Small intestine (tissue), 16 donors: Measurements from ENCODE around the gene GALNT15. TPM values are rescaled to one million over a fixed set of nuclear protein-coding genes. Genes with fewer than 3 reads are reported as not detected.

Experiments used
- DNase-seq, 2 donors: peaks; one replicate each; pipeline versions ENCODE4 v3.0.0 to v3.0.0-alpha.2; 2013
- FAIRE-seq: peaks from 2 replicates; lab custom pipeline; 2012; peaks lifted over from hg19 to GRCh38; lab: Jason Lieb, UNC
- H3K27ac ChIP-seq, 3 donors: one replicate each; pipeline ENCODE4 v1.5.1; 2013; ENCODE audit warnings: low read length in 2 of 3, mild to moderate bottlenecking in 2 of 3, control low read depth in 1 of 3, inconsistent platforms in 1 of 3, low read depth in 1 of 3, moderate library complexity in 1 of 3
- H3K27me3 ChIP-seq, 3 donors: one replicate each; pipeline ENCODE4 v1.6.1; 2013; ENCODE audit warnings: low read length in 3 of 3, inconsistent platforms in 1 of 3; ENCODE audit not compliant: control insufficient read depth in 3 of 3, insufficient read depth in 3 of 3
- H3K36me3 ChIP-seq, 3 donors: one replicate each; pipeline ENCODE4 v1.6.1; 2013; ENCODE audit warnings: low read length in 3 of 3, inconsistent platforms in 1 of 3, low read depth in 1 of 3, mild to moderate bottlenecking in 1 of 3, moderate library complexity in 1 of 3; ENCODE audit not compliant: control insufficient read depth in 3 of 3, insufficient read depth in 2 of 3
- H3K4me1 ChIP-seq, 3 donors: one replicate each; pipeline ENCODE4 v1.6.1; 2013; ENCODE audit warnings: low read length in 2 of 3, inconsistent platforms in 1 of 3, low read depth in 1 of 3, mild to moderate bottlenecking in 1 of 3, moderate library complexity in 1 of 3; ENCODE audit not compliant: control insufficient read depth in 3 of 3, insufficient read depth in 2 of 3
- H3K4me3 ChIP-seq, 3 donors: one replicate each; pipeline ENCODE4 v1.5.1; 2013; ENCODE audit warnings: low read length in 3 of 3, control low read depth in 1 of 3, inconsistent platforms in 1 of 3, low read depth in 1 of 3, mild to moderate bottlenecking in 1 of 3, moderate library complexity in 1 of 3
- H3K9me3 ChIP-seq, 2 donors: one replicate each; pipeline ENCODE4 v1.6.1; 2013; ENCODE audit warnings: low read depth in 1 of 2, low read length in 1 of 2; ENCODE audit not compliant: control insufficient read depth in 2 of 2, insufficient read depth in 1 of 2
- WGBS, 3 donors: extraction: QIAGEN DNeasy Blood & Tissue Kit; methylation state at CpG; one replicate each; pipeline ENCODE4 v1.1.7; 2013; 5-methylcytosine and 5-hydroxymethylcytosine counted together
- long read RNA-seq, 10 donors: transcript quantifications; one replicate each; lab custom pipeline, GENCODE V29; 2026
- polyA plus RNA-seq, 4 donors: library from polyadenylated mRNA; stranded (reverse) in 3 of 4; unstranded in 1 of 4; fragments of 200-250 nt in 3 of 4; fragments of 120-200 nt in 1 of 4; gene quantifications; one replicate each; pipeline versions ENCODE4 v1.2.1 to v1.2.3, GENCODE V29; 2013
- donor health status: healthy with polysubstance abuse.
- donor health status: control.
- donor health status: control.
- donor health status: Bipolar disorder and iron deficiency.
- donor health status: healthy.

GALNT15 gene, protein sequence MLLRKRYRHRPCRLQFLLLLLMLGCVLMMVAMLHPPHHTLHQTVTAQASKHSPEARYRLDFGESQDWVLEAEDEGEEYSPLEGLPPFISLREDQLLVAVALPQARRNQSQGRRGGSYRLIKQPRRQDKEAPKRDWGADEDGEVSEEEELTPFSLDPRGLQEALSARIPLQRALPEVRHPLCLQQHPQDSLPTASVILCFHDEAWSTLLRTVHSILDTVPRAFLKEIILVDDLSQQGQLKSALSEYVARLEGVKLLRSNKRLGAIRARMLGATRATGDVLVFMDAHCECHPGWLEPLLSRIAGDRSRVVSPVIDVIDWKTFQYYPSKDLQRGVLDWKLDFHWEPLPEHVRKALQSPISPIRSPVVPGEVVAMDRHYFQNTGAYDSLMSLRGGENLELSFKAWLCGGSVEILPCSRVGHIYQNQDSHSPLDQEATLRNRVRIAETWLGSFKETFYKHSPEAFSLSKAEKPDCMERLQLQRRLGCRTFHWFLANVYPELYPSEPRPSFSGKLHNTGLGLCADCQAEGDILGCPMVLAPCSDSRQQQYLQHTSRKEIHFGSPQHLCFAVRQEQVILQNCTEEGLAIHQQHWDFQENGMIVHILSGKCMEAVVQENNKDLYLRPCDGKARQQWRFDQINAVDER
- polyA plus RNA-seq, result 10 to 100 TPM in 1 of 4 donors, 1 to 10 TPM in 1, under 1 TPM in 2; 0.41 to 29.5 (median 0.88) TPM
- long read RNA-seq, donor 1, result 0 reads
- long read RNA-seq, donor 2, result 0 reads
- long read RNA-seq, donor 3, result 0 reads
- long read RNA-seq, donor 4, result 0 reads
- long read RNA-seq, donor 5, result 0 reads
- long read RNA-seq, donor 6, full-length matches to known transcripts, result 1 of 1 reads
- long read RNA-seq, donor 6, partial matches to known transcripts, result 0 of 1 reads
- long read RNA-seq, donor 6, other reads (novel, unspliced or antisense), result 0 of 1 reads
- long read RNA-seq, donor 7, result 0 reads
- long read RNA-seq, donor 8, result 0 reads
- long read RNA-seq, donor 9, result 0 reads
- long read RNA-seq, donor 10, full-length matches to known transcripts, result 1 of 1 reads
- long read RNA-seq, donor 10, partial matches to known transcripts, result 0 of 1 reads
- long read RNA-seq, donor 10, other reads (novel, unspliced or antisense), result 0 of 1 reads

DNA sequence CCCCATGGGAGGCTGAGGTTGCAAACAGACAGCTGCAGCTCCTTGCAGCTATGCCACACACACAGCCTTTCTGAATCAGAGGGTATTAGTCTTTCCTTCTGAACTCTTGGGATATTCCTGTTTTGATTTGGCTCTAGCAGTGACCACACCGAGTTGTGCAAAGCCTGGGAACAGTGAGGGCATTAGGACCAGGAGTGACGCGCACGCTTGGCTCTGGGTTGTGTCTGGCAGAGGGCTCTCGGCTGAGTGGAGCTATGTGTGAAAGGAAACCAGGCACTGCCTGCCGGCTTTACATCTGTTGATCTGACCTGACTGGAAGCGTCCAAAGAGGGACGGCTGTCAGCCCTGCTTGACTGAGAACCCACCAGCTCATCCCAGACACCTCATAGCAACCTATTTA, at the start of gene GALNT15:
Gene GALNT15 (plus strand): TSS at position 292 of the 400 bp plus-strand sequence. CDS start 472 bp downstream, outside the sequence.
- H3K4me1 ChIP-seq, result peaks cover 0 to 3% (median 0%) of the 10 kb centered on the region in 3 donors
- WGBS, 3 donors, result 25 to 33% (median 28%) methylated on average over 8 of the region's 8 CpGs
- H3K4me3 ChIP-seq, result no peak within 1 kb of the TSS
- peak within 1 kb of the TSS in 1 of 3 donors; percentile 42 for H3K27ac ChIP-seq
- FAIRE-seq (no peak), DNase-seq (peak in 1 of 2 donors; percentile 12)
- H3K36me3 ChIP-seq, result no peaks in the 10 kb centered on the region
- H3K9me3 ChIP-seq, result no peaks in the 10 kb centered on the region
- peaks cover 0 to 17% (median 0%) of the 10 kb centered on the region in 3 donors for H3K27me3 ChIP-seq

DNA sequence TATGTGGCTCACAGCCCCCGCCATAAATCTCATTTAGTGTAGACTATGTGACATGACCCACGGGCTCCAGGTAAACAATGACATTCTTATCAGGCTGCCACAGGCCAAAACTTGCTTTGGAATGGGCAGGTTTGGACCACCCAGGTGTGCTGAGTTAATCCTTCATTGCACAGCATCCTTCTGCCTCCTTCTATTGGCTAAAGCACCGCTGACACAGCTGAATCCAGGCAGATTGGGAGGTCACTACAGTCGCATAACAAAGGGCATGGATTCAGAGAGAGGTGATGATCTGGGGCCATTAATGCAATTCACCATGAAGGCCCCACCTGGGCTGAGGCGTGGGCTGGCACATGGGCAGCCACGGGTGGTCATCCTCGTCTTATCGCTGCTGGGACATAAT, 47.8 kb upstream of the GALNT15 start:
- 77 to 84% (median 83%) methylated on average over 8 of the region's 8 CpGs for WGBS, 3 donors
- Histone ChIP-seq H3K27ac (no peak overlapping the region), H3K36me3 (no peaks in the 10 kb centered on the region), H3K4me1 (no peaks in the 10 kb centered on the region), H3K27me3 (no peaks in the 10 kb centered on the region), H3K9me3 (no peaks in the 10 kb centered on the region), H3K4me3 (no peak overlapping the region)
- DNase-seq (no peak), FAIRE-seq (no peak)

DNA sequence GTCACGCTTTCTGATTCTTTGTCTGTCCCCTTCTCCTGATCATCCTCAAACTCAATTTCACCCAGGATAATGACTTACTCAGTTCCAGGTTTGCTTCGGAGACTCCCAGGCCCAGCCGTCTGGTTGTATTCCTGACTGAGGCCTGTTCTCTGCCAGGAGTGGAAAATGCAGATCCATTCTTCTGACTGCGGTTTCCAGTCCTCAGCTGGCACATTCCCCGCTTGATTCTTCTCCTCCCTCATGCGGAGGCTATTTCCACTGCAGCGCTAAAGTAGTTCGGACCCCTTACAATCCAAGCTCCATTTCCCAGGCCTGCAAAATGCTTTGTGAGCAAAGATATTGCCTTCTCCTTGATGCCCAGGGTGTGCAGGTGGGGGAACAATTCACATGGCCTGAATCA, 47.2 kb upstream of the GALNT15 start:
- Histone ChIP-seq H3K27ac (no peak overlapping the region), H3K9me3 (peaks cover 0 to 3% of the 10 kb centered on the region in 2 donors), H3K4me3 (no peak overlapping the region), H3K36me3 (no peaks in the 10 kb centered on the region), H3K4me1 (no peaks in the 10 kb centered on the region), H3K27me3 (no peaks in the 10 kb centered on the region)
- 92 to 96% (median 96%) methylated on average over 8 of the region's 8 CpGs for WGBS, 3 donors
- DNase-seq (no peak), FAIRE-seq (no peak)

DNA sequence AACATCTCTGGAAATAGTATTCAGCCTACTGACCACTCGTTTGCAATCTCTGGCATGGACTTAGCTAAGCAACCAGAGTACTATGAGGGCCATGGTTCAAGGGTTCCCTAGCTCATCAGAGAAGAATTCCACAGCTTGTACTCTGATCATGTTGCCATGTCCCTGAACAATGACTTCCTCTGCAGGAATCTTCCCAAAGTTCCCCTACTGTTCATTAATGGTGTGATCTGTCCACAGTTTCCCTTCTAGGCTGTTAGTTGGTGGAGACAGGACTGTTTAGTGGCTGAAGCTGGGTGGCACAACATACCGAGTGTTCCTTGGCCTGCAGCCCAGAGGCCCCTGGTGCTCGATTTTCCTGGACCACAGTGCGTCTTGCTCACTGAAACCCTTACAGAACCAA, 44.4 kb upstream of the GALNT15 start:
- Histone ChIP-seq H3K27me3 (no peaks in the 10 kb centered on the region), H3K36me3 (no peaks in the 10 kb centered on the region), H3K27ac (no peak overlapping the region), H3K4me3 (no peak overlapping the region), H3K9me3 (peaks cover 0 to 5% of the 10 kb centered on the region in 2 donors), H3K4me1 (no peaks in the 10 kb centered on the region)
- WGBS, 3 donors, result 42 to 65% (median 62%) methylated on average over 4 of the region's 4 CpGs
- FAIRE-seq (no peak), DNase-seq (no peak)

DNA sequence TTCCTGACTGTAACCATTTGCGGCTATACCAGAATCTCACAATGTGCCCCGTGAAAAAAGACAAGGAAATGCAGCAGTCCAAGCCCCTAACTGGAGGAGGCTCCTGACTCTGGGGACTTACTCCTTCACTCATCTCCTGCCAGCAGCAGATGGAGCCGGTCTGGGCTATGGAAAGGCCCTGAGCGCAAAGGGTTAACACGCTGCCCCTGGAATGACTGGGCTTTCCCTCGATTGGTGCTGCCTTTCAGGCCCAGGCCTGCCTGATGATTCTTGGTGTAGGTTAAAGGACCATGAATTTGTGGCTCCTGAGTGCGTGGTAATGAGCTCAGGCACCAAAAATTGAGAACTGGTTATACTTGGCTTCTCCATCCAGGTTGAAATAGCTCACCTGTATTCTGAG, 42.3 kb upstream of the GALNT15 start:
- H3K4me1 ChIP-seq, result no peaks in the 10 kb centered on the region
- H3K27ac ChIP-seq, result peak overlapping the region in 1 of 3 donors; percentile 26
- no peak overlapping the region for H3K4me3 ChIP-seq
- FAIRE-seq (no peak), DNase-seq (no peak)
- no peaks in the 10 kb centered on the region for H3K36me3 ChIP-seq
- no peaks in the 10 kb centered on the region for H3K27me3 ChIP-seq
- whole genome bisulfite sequencing, 3 donors, result 77 to 79% (median 78%) methylated on average over 7 of the region's 7 CpGs
- peaks cover 0 to 6% of the 10 kb centered on the region in 2 donors for H3K9me3 ChIP-seq

DNA sequence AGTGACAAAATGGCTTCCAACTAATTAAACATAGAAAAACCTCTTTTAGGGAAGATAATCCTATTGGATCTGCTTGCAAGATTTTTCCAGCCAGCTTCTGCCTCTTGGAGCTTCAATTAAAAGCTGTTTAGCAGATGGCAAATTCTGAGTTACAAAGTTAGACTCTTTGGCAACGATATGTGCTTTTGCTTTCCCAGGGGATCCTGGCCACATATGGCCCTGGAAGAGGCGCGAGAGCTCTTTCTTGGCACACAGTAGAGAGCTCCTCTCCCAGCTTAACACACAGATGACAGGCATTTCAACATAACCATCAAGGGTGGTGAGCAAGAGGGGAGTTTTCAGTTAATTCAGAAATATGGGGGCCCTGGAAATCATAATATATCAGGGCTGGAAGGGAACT, 41.6 kb upstream of the GALNT15 start:
- H3K27ac ChIP-seq, result peak overlapping the region in 1 of 3 donors; percentile 27
- DNase-seq (no peak), FAIRE-seq (no peak)
- H3K4me1 ChIP-seq, result no peaks in the 10 kb centered on the region
- no peak overlapping the region for H3K4me3 ChIP-seq
- H3K36me3 ChIP-seq, result no peaks in the 10 kb centered on the region
- WGBS, 3 donors, result 46 to 94% (median 80%) methylated on average over 3 of the region's 3 CpGs
- no peaks in the 10 kb centered on the region for H3K27me3 ChIP-seq
- H3K9me3 ChIP-seq, result peaks cover 0 to 10% of the 10 kb centered on the region in 2 donors

DNA sequence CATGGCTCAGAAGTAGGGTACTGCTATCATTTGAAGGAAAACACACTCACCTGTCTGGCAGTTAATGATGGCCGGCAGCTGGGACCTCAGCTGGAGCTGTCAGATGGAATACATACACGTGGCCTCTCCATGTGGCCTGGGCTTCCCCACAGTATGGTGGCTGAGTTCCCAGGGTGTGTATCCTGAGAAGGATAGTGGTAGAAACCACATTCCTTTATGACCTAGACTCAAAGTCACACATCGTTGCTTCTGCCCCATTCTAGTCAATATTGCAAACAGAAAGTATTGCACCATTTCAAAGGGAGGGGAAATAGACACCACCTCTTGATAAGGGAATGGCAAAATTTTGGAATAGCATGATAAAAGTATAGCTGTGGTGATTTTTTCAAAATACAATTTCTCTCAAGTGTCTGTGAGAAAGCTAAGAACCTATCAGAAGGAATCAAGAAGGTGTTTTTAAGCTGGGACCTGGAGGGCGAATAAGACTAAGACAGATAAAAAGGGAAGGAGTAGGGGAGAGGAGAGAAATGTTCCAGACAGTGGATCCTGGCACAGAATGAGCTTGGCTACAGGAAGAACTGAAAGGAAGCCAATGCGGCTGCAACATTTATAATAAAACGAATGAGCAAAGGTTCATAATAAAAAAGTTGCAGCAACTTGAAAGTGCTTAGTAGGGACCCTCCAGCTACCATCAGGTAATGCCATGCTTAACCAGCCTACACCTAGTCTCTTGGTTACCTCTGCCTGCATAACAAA, 40.1 kb upstream of the GALNT15 start:
- 64 to 71% (median 66%) methylated on average over 6 of the region's 6 CpGs for WGBS, 3 donors
- no peaks in the 10 kb centered on the region for H3K4me1 ChIP-seq
- no peaks in the 10 kb centered on the region for H3K27me3 ChIP-seq
- FAIRE-seq (no peak), DNase-seq (no peak)
- H3K4me3 ChIP-seq, result no peak overlapping the region
- no peaks in the 10 kb centered on the region for H3K36me3 ChIP-seq
- peaks cover 0 to 10% of the 10 kb centered on the region in 2 donors for H3K9me3 ChIP-seq
- no peak overlapping the region for H3K27ac ChIP-seq
